Transverse colon (tissue), 4 donors: ENCODE measurements around the gene KCNC2.

Experiments used
- EP300 ChIP-seq: sonication (generic); formaldehyde crosslinking; IDR thresholded peaks from one replicate; pipeline ENCODE4 v1.6.1; 2017; ENCODE audit warnings: antibody characterized with exemption, low read depth
- POLR2A ChIP-seq: fragments of 450-650 bp; IDR thresholded peaks from one replicate; pipeline ENCODE4 v1.6.1; 2016; ENCODE audit warnings: antibody characterized with exemption, mild to moderate bottlenecking, moderate library complexity
- POLR2AphosphoS5 ChIP-seq, 3 donors: sonication (generic); formaldehyde crosslinking; IDR thresholded peaks; one replicate each; pipeline ENCODE4 v1.6.1; 2016; ENCODE audit warnings: antibody characterized with exemption in 3 of 3
- TF ChIP-seq, protein P1 (sequence below), 5 experiments: fragments of 200-600 bp in 3 of 5; fragments of 450-650 bp in 2 of 5; sonication (generic) in 3 of 5; IDR thresholded peaks; 1 replicate in 2 of 5; 2 replicates in 3 of 5; pipeline ENCODE4 v1.5.1; 2016 to 2017; ENCODE audit warnings: antibody characterized with exemption in 5 of 5, inconsistent platforms in 3 of 5, mild to moderate bottlenecking in 2 of 5, moderate library complexity in 1 of 5

DNA sequence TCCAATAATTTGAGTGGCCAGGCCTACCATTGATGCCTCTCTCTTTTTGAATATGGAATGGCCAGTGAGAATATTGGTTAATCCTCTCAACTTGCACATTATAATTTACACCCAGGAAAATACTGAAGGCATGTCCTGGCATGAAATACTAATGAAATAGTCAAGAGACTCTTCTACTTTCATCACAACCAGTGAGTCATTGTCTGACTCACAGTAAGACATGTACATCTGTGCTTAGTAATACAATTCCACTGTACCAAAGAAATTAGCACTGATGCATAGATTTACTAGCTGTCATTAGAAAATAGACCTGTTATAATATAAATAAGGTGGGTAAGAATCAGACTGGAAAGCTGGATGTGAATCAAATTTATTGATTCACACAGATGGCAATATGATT, 31.6 kb downstream of the KCNC2 start:
- TF ChIP-seq POLR2A, result no peak
- TF ChIP-seq, protein P1, sequence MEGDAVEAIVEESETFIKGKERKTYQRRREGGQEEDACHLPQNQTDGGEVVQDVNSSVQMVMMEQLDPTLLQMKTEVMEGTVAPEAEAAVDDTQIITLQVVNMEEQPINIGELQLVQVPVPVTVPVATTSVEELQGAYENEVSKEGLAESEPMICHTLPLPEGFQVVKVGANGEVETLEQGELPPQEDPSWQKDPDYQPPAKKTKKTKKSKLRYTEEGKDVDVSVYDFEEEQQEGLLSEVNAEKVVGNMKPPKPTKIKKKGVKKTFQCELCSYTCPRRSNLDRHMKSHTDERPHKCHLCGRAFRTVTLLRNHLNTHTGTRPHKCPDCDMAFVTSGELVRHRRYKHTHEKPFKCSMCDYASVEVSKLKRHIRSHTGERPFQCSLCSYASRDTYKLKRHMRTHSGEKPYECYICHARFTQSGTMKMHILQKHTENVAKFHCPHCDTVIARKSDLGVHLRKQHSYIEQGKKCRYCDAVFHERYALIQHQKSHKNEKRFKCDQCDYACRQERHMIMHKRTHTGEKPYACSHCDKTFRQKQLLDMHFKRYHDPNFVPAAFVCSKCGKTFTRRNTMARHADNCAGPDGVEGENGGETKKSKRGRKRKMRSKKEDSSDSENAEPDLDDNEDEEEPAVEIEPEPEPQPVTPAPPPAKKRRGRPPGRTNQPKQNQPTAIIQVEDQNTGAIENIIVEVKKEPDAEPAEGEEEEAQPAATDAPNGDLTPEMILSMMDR (IDR thresholded peaks at IDR 0.05), result no peak
- no peak for TF ChIP-seq POLR2AphosphoS5 (IDR thresholded peaks at IDR 0.05)
- TF ChIP-seq EP300, result no peak
